Transverse colon (tissue), 4 donors: Measurements from ENCODE around the gene PRKCE.

Experiments
- CTCF ChIP-seq, 5 experiments: fragments of 200-600 bp in 3 of 5; fragments of 450-650 bp in 2 of 5; sonication (generic) in 3 of 5; IDR thresholded peaks; 1 replicate in 2 of 5; 2 replicates in 3 of 5; pipeline ENCODE4 v1.5.1; 2016 to 2017; ENCODE audit warnings: antibody characterized with exemption in 5 of 5, inconsistent platforms in 3 of 5, mild to moderate bottlenecking in 2 of 5, moderate library complexity in 1 of 5
- POLR2A ChIP-seq: fragments of 450-650 bp; IDR thresholded peaks from one replicate; pipeline ENCODE4 v1.6.1; 2016; ENCODE audit warnings: antibody characterized with exemption, mild to moderate bottlenecking, moderate library complexity
- POLR2AphosphoS5 ChIP-seq, 3 donors: sonication (generic); formaldehyde crosslinking; IDR thresholded peaks; one replicate each; pipeline ENCODE4 v1.6.1; 2016; ENCODE audit warnings: antibody characterized with exemption in 3 of 3

GRCh38 chr2:46130511-46130910 is 479.0 kb downstream of the PRKCE start:
- no peak for TF ChIP-seq CTCF (IDR thresholded peaks at IDR 0.05)
- no peak for TF ChIP-seq POLR2A
- TF ChIP-seq POLR2AphosphoS5 (IDR thresholded peaks at IDR 0.05), result no peak
